ENCODE measurements around the gene RELL1. TPM values are rescaled to one million over a fixed set of nuclear protein-coding genes. Genes with fewer than 3 reads are reported as not detected.

The RELL1 gene
- total and polyA plus RNA-seq, 10 of the 15 experiments (the other 5 are each of a cell fraction or from before 2014, with no cell fraction given): 0.20 to 10.9 (median 3.9) TPM

- 0% methylated on average over 1 of the region's 1 CpG for WGBS (ENCODE audit: insufficient coverage, insufficient replicate concordance, low lambda C conversion rate, missing lambda C conversion rate)
- TF ChIP-seq ASH2L (IDR thresholded peaks at IDR 0.05; ENCODE audit: borderline replicate concordance, low read depth): no peak
- no peak for TF ChIP-seq CEBPB (IDR thresholded peaks at IDR 0.05; ENCODE audit: borderline replicate concordance in 1 of 2, low read depth in 2 of 2, low read length in 2 of 2)
- no peak for TF ChIP-seq SREBF1 (IDR thresholded peaks at IDR 0.05; ENCODE audit: low read length)
- TF ChIP-seq DPF2 (IDR thresholded peaks at IDR 0.05): peak; percentile 48; the same call in 1 of the 2 replicates
- TF ChIP-seq IRF5 (IDR thresholded peaks at IDR 0.05; ENCODE audit: borderline replicate concordance): no peak
- no peak for TF ChIP-seq IRF3 (IDR thresholded peaks at IDR 0.05)
- no peak for TF ChIP-seq RAD21 (IDR thresholded peaks at IDR 0.05; ENCODE audit: insufficient read depth, low read depth, low read length)
- peak; percentile 76 for TF ChIP-seq CREB1 (IDR thresholded peaks at IDR 0.05; ENCODE audit: low read depth)
- TF ChIP-seq SMARCA5 (IDR thresholded peaks at IDR 0.05): no peak
- TF ChIP-seq TCF3 (IDR thresholded peaks at IDR 0.05; ENCODE audit: borderline replicate concordance, insufficient read depth, low read depth, low read length): no peak
- no peak for TF ChIP-seq IKZF1 (conservative IDR thresholded peaks at IDR 0.05)
- TF ChIP-seq MEF2B (IDR thresholded peaks at IDR 0.05; ENCODE audit: partially characterized antibody, poor library complexity, severe bottlenecking): peak; percentile 63
- no peak for TF ChIP-seq EZH2 (IDR thresholded peaks at IDR 0.05; ENCODE audit: borderline replicate concordance, control insufficient read depth, low read depth, low read length)
- TF ChIP-seq TAF1 (IDR thresholded peaks at IDR 0.05; ENCODE audit: borderline replicate concordance, low read depth, low read length): no peak
- TF ChIP-seq ZNF384 (IDR thresholded peaks at IDR 0.05; ENCODE audit: borderline replicate concordance, low read depth, low read length): no peak
- TF ChIP-seq CBFB (IDR thresholded peaks at IDR 0.05; ENCODE audit: low read depth): no peak
- TF ChIP-seq TCF7 (IDR thresholded peaks at IDR 0.05; ENCODE audit: borderline replicate concordance): no peak
- no peak for TF ChIP-seq MYB (IDR thresholded peaks at IDR 0.05; ENCODE audit: borderline replicate concordance, low read depth, low read length)
- no peak for TF ChIP-seq ZBED1 (IDR thresholded peaks at IDR 0.05; ENCODE audit: borderline replicate concordance)
- no peak for TF ChIP-seq MTA3 (IDR thresholded peaks at IDR 0.05; ENCODE audit: borderline replicate concordance, low read length)
- peak; percentile 50 for TF ChIP-seq SKIL (IDR thresholded peaks at IDR 0.05; ENCODE audit: low read depth, poor library complexity, severe bottlenecking)
- no peak for TF ChIP-seq MAX (IDR thresholded peaks at IDR 0.05; ENCODE audit: low read depth, low read length)
Measured at GRCh38 chr4:37561803-37562207, 124.4 kb downstream of the RELL1 start.

More at GRCh38 chr4:37561803-37562207, 124.4 kb downstream of the RELL1 start:
- Histone ChIP-seq H3K9me3 (replicated peaks; ENCODE audit: control insufficient read depth, insufficient read depth, low read length) (no peaks in the 10 kb centered on the region; the same call in 2 of the 3 replicates), H3K27me3 (replicated peaks in 1 of 2; ENCODE audit: control insufficient read depth in 2 of 2, insufficient read depth in 2 of 2, low read length in 1 of 2) (no peaks in the 10 kb centered on the region), H3K4me1 (ENCODE audit: control insufficient read depth, insufficient read depth, low read length) (no peaks in the 10 kb centered on the region), H3K4me2 (ENCODE audit: control insufficient read depth, insufficient read depth) (no peak overlapping the region), H3K27ac (ENCODE audit: control insufficient read depth, insufficient read depth) (no peak overlapping the region), H4K20me1 (ENCODE audit: control insufficient read depth, insufficient read depth) (no peaks in the 10 kb centered on the region), H3K9ac (ENCODE audit: control insufficient read depth, insufficient read depth, low read length) (no peak overlapping the region), H3K36me3 (ENCODE audit: control insufficient read depth in 2 of 2, insufficient read depth in 2 of 2, low read length in 1 of 2) (no peaks in the 10 kb centered on the region), H2AFZ (ENCODE audit: control insufficient read depth, low read depth, low read length) (no peak overlapping the region), H3K4me3 (no peak overlapping the region), H3K79me2 (ENCODE audit: control insufficient read depth, insufficient read depth, low read length) (no peaks in the 10 kb centered on the region)
- in situ Hi-C loops (cut with MboI): no loop called here
- SMC1A ChIA-PET (ENCODE audit: uncharacterized antibody, unreplicated experiment): interaction anchor here (1.1 to 1.2 kb wide), 2 partner anchors 102 to 109 kb away, joined by 3 to 4 read pairs; a partner anchor contains a TSS
- peak; percentile 92 for ATAC-seq
- CTCF ChIA-PET: interaction anchor here (2.3 kb wide), 1 partner anchor 109 kb away, joined by 7 read pairs; a partner anchor contains a TSS
- peak; percentile 34 for DNase-seq (ENCODE audit: low read depth, low spot score)
- no TSS peak for BruUV-seq (replicated peaks)
- POLR2A ChIA-PET: no interaction called here
- peak; percentile 65 for FAIRE-seq
- intact Hi-C loops (cut with micrococcal nuclease; ENCODE audit: unreplicated experiment): no loop called here
- RAD21 ChIA-PET (ENCODE audit: unreplicated experiment): interaction anchor here (0.9 kb wide), 1 partner anchor 109 kb away, joined by 3 read pairs; no protein-coding TSS in a partner anchor
